ENCODE measurements around the gene FTCD.
"Not testable (repeated sequence)": the region's sequence is repeated elsewhere in the genome, so short reads cannot be mapped to it uniquely, and the experiment has no call there.

Gene FTCD

GRCh38 chr21:46150073-46150472 lies 5.3 kb downstream of the FTCD start:
- H3K4ac ChIP-seq (ENCODE audit: low read depth, low read length), result no peak overlapping the region
- H2AFZ ChIP-seq (ENCODE audit: insufficient read depth, low read length, poor library complexity), result no peak overlapping the region
- no peak overlapping the region for H3K4me2 ChIP-seq (ENCODE audit: low read length)
- H3K36me3 ChIP-seq (ENCODE audit: control insufficient read depth in 1 of 2, insufficient read depth in 2 of 2, low read length in 2 of 2), result no peaks in the 10 kb centered on the region
- no peaks in the 10 kb centered on the region for H3K9me3 ChIP-seq (ENCODE audit: insufficient read depth, low read depth, low read length)
- H3K79me2 ChIP-seq (ENCODE audit: control insufficient read depth, insufficient read depth, low read length, poor library complexity), result peaks cover 2% of the 10 kb centered on the region
- no peak overlapping the region for H2BK5ac ChIP-seq (ENCODE audit: low read depth, low read length, poor library complexity)
- peaks cover 12 to 13% of the 10 kb centered on the region in 2 experiments for H3K4me1 ChIP-seq (ENCODE audit: control insufficient read depth in 1 of 2, insufficient read depth in 2 of 2, low read length in 2 of 2)
- no peak overlapping the region for H3K4me3 ChIP-seq (ENCODE audit: low read depth, low read length)
- H2BK12ac ChIP-seq (ENCODE audit: low read length), result no peak overlapping the region
- H3K14ac ChIP-seq (ENCODE audit: low read length), result no peak overlapping the region
- no peak overlapping the region for H3K9ac ChIP-seq (ENCODE audit: low read length)
- H2BK120ac ChIP-seq (ENCODE audit: insufficient read depth, low read length, poor library complexity), result no peak overlapping the region
- H4K91ac ChIP-seq (ENCODE audit: low read depth, low read length), result no peak overlapping the region
- H3K18ac ChIP-seq (ENCODE audit: low read length), result no peak overlapping the region
- H3K27ac ChIP-seq (ENCODE audit: low read depth, low read length), result no peak overlapping the region
- H3K27me3 ChIP-seq (ENCODE audit: insufficient read depth, low read length), result no peaks in the 10 kb centered on the region
- peaks cover 12% of the 10 kb centered on the region for H3K79me1 ChIP-seq (ENCODE audit: low read length)
- H4K8ac ChIP-seq (ENCODE audit: low read depth, low read length), result no peak overlapping the region
- H4K12ac ChIP-seq (ENCODE audit: low read depth, low read length), result no peak overlapping the region
- no peak for DNase-seq
- no CpG with 5 or more reads among the region's 19 CpGs for WGBS (ENCODE audit: extremely low coverage, insufficient coverage, insufficient read length)
- no peak overlapping the region for H3K23ac ChIP-seq (ENCODE audit: low read length)
- H2AK5ac ChIP-seq (ENCODE audit: low read length), result no peak overlapping the region

GRCh38 chr21:46149205-46149901 lies 6.0 kb downstream of the FTCD start:
- Histone ChIP-seq H2BK120ac (ENCODE audit: insufficient read depth, low read length, poor library complexity) (no peak overlapping the region), H4K12ac (ENCODE audit: low read depth, low read length) (no peak overlapping the region), H3K18ac (ENCODE audit: low read length) (no peak overlapping the region), H3K4ac (ENCODE audit: low read depth, low read length) (no peak overlapping the region), H3K4me3 (ENCODE audit: low read depth, low read length) (no peak overlapping the region), H3K27me3 (ENCODE audit: insufficient read depth, low read length) (no peaks in the 10 kb centered on the region), H3K9me3 (ENCODE audit: insufficient read depth, low read depth, low read length) (no peaks in the 10 kb centered on the region), H3K9ac (ENCODE audit: low read length) (no peak overlapping the region), H4K8ac (ENCODE audit: low read depth, low read length) (no peak overlapping the region), H3K4me2 (ENCODE audit: low read length) (no peak overlapping the region), H2AFZ (ENCODE audit: insufficient read depth, low read length, poor library complexity) (no peak overlapping the region), H3K79me1 (ENCODE audit: low read length) (peaks cover 12% of the 10 kb centered on the region), H3K36me3 (ENCODE audit: control insufficient read depth in 1 of 2, insufficient read depth in 2 of 2, low read length in 2 of 2) (no peaks in the 10 kb centered on the region), H4K91ac (ENCODE audit: low read depth, low read length) (no peak overlapping the region), H3K79me2 (ENCODE audit: control insufficient read depth, insufficient read depth, low read length, poor library complexity) (peaks cover 2% of the 10 kb centered on the region), H3K27ac (ENCODE audit: low read depth, low read length) (no peak overlapping the region), H2AK5ac (ENCODE audit: low read length) (no peak overlapping the region), H2BK12ac (ENCODE audit: low read length) (no peak overlapping the region), H3K23ac (ENCODE audit: low read length) (no peak overlapping the region), H2BK5ac (ENCODE audit: low read depth, low read length, poor library complexity) (no peak overlapping the region), H3K4me1 (ENCODE audit: control insufficient read depth in 1 of 2, insufficient read depth in 2 of 2, low read length in 2 of 2) (peaks cover 12 to 13% of the 10 kb centered on the region in 2 experiments), H3K14ac (ENCODE audit: low read length) (no peak overlapping the region)
- no peak for DNase-seq
- no CpG with 5 or more reads among the region's 22 CpGs for WGBS (ENCODE audit: extremely low coverage, insufficient coverage, insufficient read length)

- Histone ChIP-seq H2AFZ (ENCODE audit: insufficient read depth, low read length, poor library complexity) (no peak overlapping the region), H3K14ac (ENCODE audit: low read length) (no peak overlapping the region), H4K8ac (ENCODE audit: low read depth, low read length) (no peak overlapping the region), H3K4ac (ENCODE audit: low read depth, low read length) (no peak overlapping the region), H3K4me1 (ENCODE audit: control insufficient read depth in 1 of 2, insufficient read depth in 2 of 2, low read length in 2 of 2) (peaks cover 8 to 9% of the 10 kb centered on the region in 2 experiments), H3K36me3 (ENCODE audit: control insufficient read depth in 1 of 2, insufficient read depth in 2 of 2, low read length in 2 of 2) (no peaks in the 10 kb centered on the region), H3K4me2 (ENCODE audit: low read length) (no peak overlapping the region), H3K4me3 (ENCODE audit: low read depth, low read length) (no peak overlapping the region), H3K27ac (ENCODE audit: low read depth, low read length) (no peak overlapping the region), H2BK12ac (ENCODE audit: low read length) (no peak overlapping the region), H3K27me3 (ENCODE audit: insufficient read depth, low read length) (no peaks in the 10 kb centered on the region), H2BK120ac (ENCODE audit: insufficient read depth, low read length, poor library complexity) (no peak overlapping the region), H2BK5ac (ENCODE audit: low read depth, low read length, poor library complexity) (no peak overlapping the region), H3K79me2 (ENCODE audit: control insufficient read depth, insufficient read depth, low read length, poor library complexity) (no peaks in the 10 kb centered on the region), H3K9ac (ENCODE audit: low read length) (no peak overlapping the region), H4K12ac (ENCODE audit: low read depth, low read length) (no peak overlapping the region), H2AK5ac (ENCODE audit: low read length) (no peak overlapping the region), H3K79me1 (ENCODE audit: low read length) (peaks cover 12% of the 10 kb centered on the region), H3K18ac (ENCODE audit: low read length) (no peak overlapping the region), H3K23ac (ENCODE audit: low read length) (no peak overlapping the region), H4K91ac (ENCODE audit: low read depth, low read length) (no peak overlapping the region), H3K9me3 (ENCODE audit: insufficient read depth, low read depth, low read length) (no peaks in the 10 kb centered on the region)
- DNase-seq, result no peak
- no CpG with 5 or more reads among the region's 11 CpGs for WGBS (ENCODE audit: extremely low coverage, insufficient coverage, insufficient read length)
Observed at GRCh38 chr21:46148106-46148505, 7.3 kb downstream of the FTCD start.

- H3K14ac ChIP-seq (ENCODE audit: low read length); H3K4me3 ChIP-seq (ENCODE audit: low read depth, low read length); H2AFZ ChIP-seq (ENCODE audit: insufficient read depth, low read length, poor library complexity); H2BK5ac ChIP-seq (ENCODE audit: low read depth, low read length, poor library complexity); H3K4me1 ChIP-seq (ENCODE audit: control insufficient read depth in 1 of 2, insufficient read depth in 2 of 2, low read length in 2 of 2); H3K79me2 ChIP-seq (ENCODE audit: control insufficient read depth, insufficient read depth, low read length, poor library complexity); H3K36me3 ChIP-seq (ENCODE audit: control insufficient read depth in 1 of 2, insufficient read depth in 2 of 2, low read length in 2 of 2); H3K4ac ChIP-seq (ENCODE audit: low read depth, low read length); H3K27me3 ChIP-seq (ENCODE audit: insufficient read depth, low read length); H4K91ac ChIP-seq (ENCODE audit: low read depth, low read length); H3K23ac ChIP-seq (ENCODE audit: low read length); H3K9ac ChIP-seq (ENCODE audit: low read length); H2AK5ac ChIP-seq (ENCODE audit: low read length); H4K8ac ChIP-seq (ENCODE audit: low read depth, low read length); H3K9me3 ChIP-seq (ENCODE audit: insufficient read depth, low read depth, low read length); H3K18ac ChIP-seq (ENCODE audit: low read length): not testable (repeated sequence)
- peak overlapping the region; percentile 25 for H4K12ac ChIP-seq (ENCODE audit: low read depth, low read length)
- H2BK12ac ChIP-seq (ENCODE audit: low read length), result peak overlapping the region; percentile 65
- H3K27ac ChIP-seq (ENCODE audit: low read depth, low read length), result peak overlapping the region; percentile 66
- peak overlapping the region; percentile 42 for H3K4me2 ChIP-seq (ENCODE audit: low read length)
- H2BK120ac ChIP-seq (ENCODE audit: insufficient read depth, low read length, poor library complexity), result peak overlapping the region; percentile 46
- H3K79me1 ChIP-seq (ENCODE audit: low read length), result peaks cover 12% of the 10 kb centered on the region
- peak; percentile 53 to 60 for DNase-seq
- WGBS (ENCODE audit: extremely low coverage, insufficient coverage, insufficient read length), result no CpG with 5 or more reads among the region's 12 CpGs
Observed at GRCh38 chr21:46147429-46147828, 8.0 kb downstream of the FTCD start.
